OCI-LY7 (cell line): ENCODE data around the gene ALDH1L1. TPM values are rescaled to one million over a fixed set of nuclear protein-coding genes. Genes with fewer than 3 reads are reported as not detected.

ENCODE experiments used
- BruUV-seq: library from RNA; stranded (reverse); fragments of 400-500 nt; replicated peaks from 2 replicates; lab custom pipeline; 2021; lab: Mats Ljungman, UMichigan
- CTCF ChIA-PET: fragments of 300-600 bp; sonication (Branson Sonifier 250); formaldehyde crosslinking; loops from one replicate; lab custom pipeline; 2022; ENCODE audit warnings: antibody characterized with exemption; ENCODE audit not compliant: unreplicated experiment; lab: Charles Lee
- POLR2A ChIA-PET: fragments of 300-600 bp; sonication (Branson Sonifier 250); formaldehyde crosslinking; loops from one replicate; lab custom pipeline; 2022; ENCODE audit warnings: antibody characterized with exemption; lab: Charles Lee
- DNase-seq: peaks from one replicate; pipeline ENCODE4 v3.0.0-alpha.2; 2015; ENCODE audit warnings: low spot score
- H2AFZ ChIP-seq: fragments of 200-600 bp; sonication (generic), shearing (Covaris generic); 2 replicates; pipeline ENCODE4 v1.6.1; 2014; ENCODE audit warnings: mild to moderate bottlenecking, antibody characterized with exemption, low read length, moderate library complexity
- H3K27ac ChIP-seq: fragments of 200-600 bp; sonication (generic); 2 replicates; pipeline ENCODE4 v1.5.1; 2014; ENCODE audit warnings: mixed run types, low read depth, mild to moderate bottlenecking, moderate library complexity, low read length, inconsistent platforms; ENCODE audit not compliant: poor library complexity, severe bottlenecking
- H3K36me3 ChIP-seq: fragments of 200-600 bp; sonication (generic); 2 replicates; pipeline ENCODE4 v1.6.1; 2014; ENCODE audit warnings: mild to moderate bottlenecking, antibody characterized with exemption, low read length, moderate library complexity, mixed read lengths; ENCODE audit not compliant: insufficient read depth
- H3K4me1 ChIP-seq: fragments of 200-600 bp; sonication (generic); 2 replicates; pipeline ENCODE4 v1.5.1; 2014; ENCODE audit warnings: mild to moderate bottlenecking, low read length; ENCODE audit not compliant: insufficient read depth, poor library complexity, severe bottlenecking
- H3K4me2 ChIP-seq: fragments of 200-600 bp; sonication (generic); 2 replicates; pipeline ENCODE4 v1.6.1; 2014; ENCODE audit warnings: mild to moderate bottlenecking, low read length
- H3K4me3 ChIP-seq: fragments of 200-600 bp; sonication (generic); 2 replicates; pipeline ENCODE4 v1.5.1; 2014; ENCODE audit warnings: mild to moderate bottlenecking, low read depth, low read length; ENCODE audit not compliant: poor library complexity, severe bottlenecking
- H3K79me2 ChIP-seq: fragments of 200-600 bp; sonication (generic); 2 replicates; pipeline ENCODE4 v1.6.1; 2016; ENCODE audit warnings: low read depth, mild to moderate bottlenecking, low read length, moderate library complexity, mixed read lengths; ENCODE audit not compliant: insufficient read depth
- H3K9me2 ChIP-seq: fragments of 200-600 bp; sonication (generic); 2 replicates; pipeline ENCODE4 v1.6.1; 2016; ENCODE audit warnings: mild to moderate bottlenecking, low read length, mixed read lengths; ENCODE audit not compliant: insufficient read depth
- H3K9me3 ChIP-seq: fragments of 200-600 bp; sonication (generic); 2 replicates; pipeline ENCODE4 v1.6.1; 2014; ENCODE audit warnings: mild to moderate bottlenecking, mixed run types, low read length, mixed read lengths
- H4K20me1 ChIP-seq: fragments of 200-600 bp; sonication (generic); 2 replicates; pipeline ENCODE4 v1.6.1; 2014; ENCODE audit warnings: mild to moderate bottlenecking, antibody characterized with exemption, low read length, moderate library complexity, mixed read lengths; ENCODE audit not compliant: insufficient read depth
- EZH2phosphoT487 ChIP-seq: fragments of 200-600 bp; sonication (generic); IDR thresholded peaks from 2 replicates; pipeline ENCODE4 v1.6.1; 2018; ENCODE audit warnings: low read depth, borderline replicate concordance, mild to moderate bottlenecking, mixed run types, antibody characterized with exemption, low read length, moderate library complexity, mixed read lengths
- intact Hi-C: fragments of 100-400 bp; cut with micrococcal nuclease; formaldehyde crosslinking; loops from one replicate; pipeline ENCODE4 v1.10.0; 2022; ENCODE audit not compliant: unreplicated experiment
- total RNA-seq, 2 experiments: library from RNA; depleted of rRNA in 1 of 2; stranded (reverse); fragments of >200 nt in 1 of 2; shearing (Covaris generic) in 1 of 2; gene quantifications; 2 replicates each; pipeline ENCODE4 v1.2.3, GENCODE V29; 2014 to 2022
- TF ChIP-seq, protein P1 (sequence below): fragments of 200-600 bp; sonication (generic); conservative IDR thresholded peaks from 2 replicates; pipeline ENCODE4 v1.5.1; 2014; ENCODE audit warnings: mild to moderate bottlenecking, antibody characterized with exemption, low read length, moderate library complexity, mixed read lengths

Gene ALDH1L1
- total RNA-seq, 2 experiments from 2014 or later = not detected

DNA sequence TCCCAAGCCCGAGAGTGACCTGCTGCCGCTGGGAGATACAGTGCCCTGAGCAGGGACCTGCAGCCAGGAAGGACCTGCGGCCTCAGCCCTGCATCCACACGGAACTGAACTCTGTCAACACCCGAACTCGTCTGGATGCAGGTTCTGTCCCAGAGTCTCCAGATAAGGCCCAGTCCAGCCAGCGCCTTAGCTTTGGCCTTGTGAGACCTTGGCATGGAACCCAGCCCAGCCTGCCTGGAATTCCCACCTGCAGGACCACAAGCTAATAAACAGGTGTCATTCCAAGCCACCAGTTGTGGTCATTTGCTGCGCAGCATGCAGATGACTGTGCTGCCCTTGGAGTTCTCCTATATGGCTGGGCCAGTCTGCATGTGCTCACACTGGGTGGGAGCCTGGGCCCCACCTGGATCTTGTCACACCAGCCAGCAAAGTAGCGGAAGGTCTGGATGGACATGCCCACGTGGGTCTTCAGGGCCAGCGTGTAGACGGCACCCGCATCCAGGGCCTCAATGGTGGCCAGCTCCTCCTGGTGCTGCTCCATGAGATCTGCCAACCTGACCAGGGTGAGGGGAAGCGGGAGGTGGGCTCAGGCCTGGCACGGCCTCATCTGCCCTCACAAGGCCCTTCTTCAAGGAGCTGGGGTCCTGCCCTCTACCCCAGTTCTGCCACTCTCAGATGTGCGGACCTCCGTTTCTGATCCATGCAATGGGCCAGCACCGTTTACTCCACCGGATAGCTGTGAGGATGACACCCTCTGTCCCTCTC is 49.2 kb downstream of the ALDH1L1 start:
- H3K9me3 ChIP-seq = no peaks in the 10 kb centered on the region
- no peaks in the 10 kb centered on the region for H3K4me1 ChIP-seq
- TF ChIP-seq EZH2phosphoT487 = no peak
- TF ChIP-seq, protein P1, sequence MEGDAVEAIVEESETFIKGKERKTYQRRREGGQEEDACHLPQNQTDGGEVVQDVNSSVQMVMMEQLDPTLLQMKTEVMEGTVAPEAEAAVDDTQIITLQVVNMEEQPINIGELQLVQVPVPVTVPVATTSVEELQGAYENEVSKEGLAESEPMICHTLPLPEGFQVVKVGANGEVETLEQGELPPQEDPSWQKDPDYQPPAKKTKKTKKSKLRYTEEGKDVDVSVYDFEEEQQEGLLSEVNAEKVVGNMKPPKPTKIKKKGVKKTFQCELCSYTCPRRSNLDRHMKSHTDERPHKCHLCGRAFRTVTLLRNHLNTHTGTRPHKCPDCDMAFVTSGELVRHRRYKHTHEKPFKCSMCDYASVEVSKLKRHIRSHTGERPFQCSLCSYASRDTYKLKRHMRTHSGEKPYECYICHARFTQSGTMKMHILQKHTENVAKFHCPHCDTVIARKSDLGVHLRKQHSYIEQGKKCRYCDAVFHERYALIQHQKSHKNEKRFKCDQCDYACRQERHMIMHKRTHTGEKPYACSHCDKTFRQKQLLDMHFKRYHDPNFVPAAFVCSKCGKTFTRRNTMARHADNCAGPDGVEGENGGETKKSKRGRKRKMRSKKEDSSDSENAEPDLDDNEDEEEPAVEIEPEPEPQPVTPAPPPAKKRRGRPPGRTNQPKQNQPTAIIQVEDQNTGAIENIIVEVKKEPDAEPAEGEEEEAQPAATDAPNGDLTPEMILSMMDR = no peak
- POLR2A ChIA-PET = interaction anchor here (1.1 kb wide), 1 partner anchor 10 kb away, joined by 3 read pairs; no protein-coding TSS in a partner anchor
- no peaks in the 10 kb centered on the region for H3K79me2 ChIP-seq
- BruUV-seq = no TSS peak
- H3K9me2 ChIP-seq = no peaks in the 10 kb centered on the region
- no peak for DNase-seq
- H3K27ac ChIP-seq = no peak overlapping the region
- no peaks in the 10 kb centered on the region for H3K36me3 ChIP-seq
- no peak overlapping the region for H3K4me3 ChIP-seq
- intact Hi-C loops = no loop called here
- no peaks in the 10 kb centered on the region for H4K20me1 ChIP-seq
- CTCF ChIA-PET = no interaction called here
- H2AFZ ChIP-seq = no peak overlapping the region
- H3K4me2 ChIP-seq = no peak overlapping the region

DNA sequence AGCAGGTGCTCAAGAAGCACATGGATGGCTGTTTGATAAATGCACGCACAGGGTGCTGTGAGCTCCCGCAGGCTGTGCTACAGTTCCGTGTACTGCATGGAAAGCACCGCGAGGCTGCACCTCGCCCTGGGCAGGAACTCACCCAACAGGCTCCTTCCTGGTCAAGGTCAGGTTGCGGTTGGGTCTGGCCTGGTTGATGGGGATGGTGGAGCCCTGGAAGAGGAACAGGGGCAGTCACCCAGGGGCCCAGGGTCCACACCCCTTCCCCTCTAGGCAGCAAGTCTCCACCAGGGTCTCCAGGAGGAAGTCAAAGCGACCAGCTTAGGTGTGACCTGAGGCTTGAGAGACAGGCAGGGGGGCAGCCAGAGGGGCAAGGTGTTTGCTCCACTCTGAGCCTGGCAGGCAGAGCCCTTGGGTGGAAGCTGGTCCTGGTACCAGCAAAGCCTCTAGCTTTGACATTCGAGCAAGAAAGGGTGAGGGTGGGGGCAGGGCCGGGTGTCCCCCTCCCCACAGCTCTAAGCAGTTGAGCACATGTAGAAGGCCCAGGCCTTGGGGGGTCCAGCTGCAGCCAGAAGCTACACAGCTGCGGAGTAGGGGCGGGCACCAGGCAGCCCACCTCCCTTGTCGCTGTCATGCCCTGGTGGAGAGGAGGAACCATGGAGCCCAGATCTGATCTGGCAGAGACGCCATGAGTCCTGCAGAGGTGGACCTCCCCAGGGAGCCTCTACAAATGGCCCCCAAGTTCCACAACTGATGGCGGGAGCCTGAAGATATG is 50.1 kb downstream of the ALDH1L1 start:
- Histone ChIP-seq H3K79me2 (no peaks in the 10 kb centered on the region), H3K9me3 (no peaks in the 10 kb centered on the region), H2AFZ (no peak overlapping the region), H4K20me1 (no peaks in the 10 kb centered on the region), H3K36me3 (no peaks in the 10 kb centered on the region), H3K9me2 (no peaks in the 10 kb centered on the region), H3K4me3 (no peak overlapping the region), H3K4me2 (no peak overlapping the region), H3K4me1 (no peaks in the 10 kb centered on the region), H3K27ac (no peak overlapping the region)
- POLR2A ChIA-PET = no interaction called here
- TF ChIP-seq, protein P1 = no peak
- no peak for TF ChIP-seq EZH2phosphoT487
- CTCF ChIA-PET = interaction anchor here (0.6 kb wide), 1 partner anchor 266 kb away, joined by 9 read pairs; no protein-coding TSS in a partner anchor
- no peak for DNase-seq
- intact Hi-C loops = no loop called here
- no TSS peak for BruUV-seq
